Measurements from ENCODE around the gene SCYGR1.
"Not testable (repeated sequence)": the region's sequence is repeated elsewhere in the genome, so short reads cannot be mapped to it uniquely, and the experiment has no call there.

The SCYGR1 gene

DNA sequence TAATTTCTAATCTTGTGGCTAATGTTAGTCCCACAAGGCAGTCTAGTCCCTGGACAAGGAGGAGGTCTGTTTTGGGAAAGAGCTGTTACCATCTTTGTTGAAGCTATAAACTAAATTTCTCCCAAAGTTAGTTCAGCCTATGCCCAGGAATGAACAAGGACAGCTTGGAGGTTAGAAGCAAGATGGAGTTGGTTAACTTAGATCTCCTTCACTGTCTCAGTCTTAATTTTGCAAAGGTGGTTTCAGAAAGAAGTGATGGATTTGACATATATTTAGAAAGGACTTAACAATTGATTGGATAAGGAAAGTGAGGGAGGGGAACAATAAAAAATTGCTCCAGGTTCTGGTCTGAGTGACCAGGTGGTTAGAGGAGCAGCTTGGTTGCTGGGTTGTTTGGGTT, 14.6 kb upstream of the SCYGR1 start:
- DNase-seq, result no peak

DNA sequence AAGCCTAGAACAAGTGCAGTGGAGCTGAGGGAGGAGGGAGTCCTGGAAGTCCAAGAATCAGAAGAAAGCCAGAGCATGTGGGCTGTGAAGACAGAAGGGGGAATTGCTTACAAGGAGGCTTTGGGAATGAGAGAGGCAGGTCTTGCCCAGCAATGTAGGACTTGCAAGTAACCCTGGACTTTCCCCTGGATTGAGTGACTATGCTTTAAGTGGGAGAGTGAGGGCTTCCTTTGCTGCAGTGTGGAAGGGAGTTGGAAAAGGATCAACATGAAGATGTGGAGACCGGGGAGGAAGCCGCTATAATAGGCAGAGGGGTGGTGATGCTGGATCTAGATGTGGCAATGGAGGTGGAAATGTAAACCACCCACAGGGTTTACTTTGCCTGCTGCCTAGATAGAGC, 13.8 kb upstream of the SCYGR1 start:
- no peak for DNase-seq

- no peak for DNase-seq
Observed at GRCh38 chr2:227398684-227399670, 11.2 kb upstream of the SCYGR1 start.

DNA sequence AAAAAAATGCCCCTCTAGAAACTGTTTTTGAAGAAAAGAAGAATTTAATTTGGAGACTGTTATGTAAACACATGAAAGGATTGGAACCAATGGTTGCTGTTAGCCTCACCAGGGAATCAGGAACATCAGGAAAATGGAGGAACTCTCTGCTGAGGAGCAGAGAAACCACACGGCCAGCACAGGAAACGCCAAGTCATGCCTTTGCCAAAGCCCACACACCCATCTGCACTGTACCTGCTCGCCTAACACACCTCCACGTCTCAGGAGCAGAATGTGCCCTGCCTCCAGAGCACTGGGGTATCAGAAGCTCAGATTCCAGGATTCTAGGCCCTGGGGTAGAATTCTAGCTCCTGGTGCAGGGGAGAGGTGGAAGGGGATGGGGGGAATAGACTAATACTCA, 9.8 kb upstream of the SCYGR1 start:
- no peak for DNase-seq

- no peak for DNase-seq
Observed at GRCh38 chr2:227395556-227395955, 7.8 kb upstream of the SCYGR1 start.

DNA sequence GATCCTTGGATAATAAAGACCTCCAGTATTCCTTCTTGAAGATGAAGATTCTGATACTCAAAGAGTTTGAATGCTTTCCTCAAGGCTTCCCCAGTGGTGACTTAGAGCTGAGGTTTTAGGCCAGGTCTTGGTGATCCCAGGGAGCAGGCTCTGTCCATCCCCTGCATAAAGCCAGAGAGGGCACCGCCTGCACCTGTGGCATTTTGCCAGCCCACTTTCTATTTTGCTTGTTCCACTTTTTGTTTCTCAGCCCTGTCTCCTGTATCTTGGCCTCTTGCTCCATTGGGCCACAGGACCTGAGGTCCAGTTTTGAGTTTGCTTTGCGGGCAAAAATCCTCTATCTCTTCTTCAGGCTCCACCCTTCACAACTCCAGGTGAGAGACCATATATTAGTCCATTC, 6.7 kb upstream of the SCYGR1 start:
- DNase-seq, result no peak

- DNase-seq, result no peak
Observed at GRCh38 chr2:227390468-227391256, 2.9 kb upstream of the SCYGR1 start.

DNA sequence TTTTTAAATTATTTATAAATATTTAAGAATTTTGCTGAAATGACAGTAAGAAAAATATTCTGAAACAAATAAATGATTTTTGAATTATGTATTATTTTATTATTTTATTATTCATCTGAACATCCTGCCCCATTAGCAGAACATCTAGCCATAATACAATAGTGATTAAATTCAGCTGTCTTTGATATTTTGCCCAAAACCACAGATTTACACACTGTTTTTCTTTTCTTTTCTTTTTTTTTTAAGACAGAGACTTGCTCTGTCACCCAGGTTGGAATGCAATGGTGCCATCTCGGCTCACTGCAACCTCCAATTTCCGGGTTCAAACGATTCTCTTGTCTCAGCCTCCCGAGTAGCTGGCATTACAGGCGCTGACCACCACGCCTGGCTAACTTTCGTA, 1.9 kb upstream of the SCYGR1 start:
- DNase-seq, result no peak

DNA sequence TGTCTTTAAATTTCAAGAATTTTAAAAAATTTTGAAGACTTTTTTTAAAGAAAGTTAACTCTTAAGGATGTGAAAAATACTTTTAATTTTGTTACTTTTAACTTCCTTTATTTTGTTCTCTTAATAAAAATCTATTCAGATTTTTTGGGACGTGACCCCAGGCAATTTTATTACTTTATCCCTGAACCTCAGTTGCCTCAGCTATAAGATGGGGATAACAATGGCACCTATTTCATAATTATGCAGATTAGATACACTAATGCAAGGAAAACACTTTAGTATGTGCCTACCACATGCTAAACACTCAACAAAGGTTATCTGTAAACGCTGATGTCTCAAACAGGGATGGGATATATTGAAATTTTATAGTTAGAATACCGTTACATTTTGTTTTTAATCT, 1.5 kb upstream of the SCYGR1 start:
- no peak for DNase-seq

DNA sequence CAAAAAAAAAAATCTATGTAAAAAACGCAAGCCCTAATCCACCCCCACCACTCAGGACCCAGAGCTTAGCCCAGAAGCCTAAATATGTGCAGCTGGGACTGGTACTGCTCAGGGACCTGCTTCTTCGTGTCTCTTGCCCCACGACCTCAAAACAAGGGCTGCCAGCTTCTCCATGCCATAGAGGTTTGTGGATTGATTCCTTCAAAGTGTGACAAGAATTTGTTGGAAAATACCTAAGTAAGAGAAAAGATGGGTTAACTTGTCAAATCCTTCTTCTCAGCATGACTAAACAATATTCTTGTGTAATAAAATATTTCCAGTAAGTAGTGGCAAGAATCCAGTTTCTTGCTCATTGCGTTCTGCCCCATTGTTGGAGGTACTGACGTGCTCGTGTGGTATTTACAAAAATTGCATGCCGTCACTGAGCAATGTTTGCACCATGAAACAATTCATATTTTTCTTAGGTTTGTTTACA, 825 bp upstream of the SCYGR1 start:
- DNase-seq, result no peak

DNA sequence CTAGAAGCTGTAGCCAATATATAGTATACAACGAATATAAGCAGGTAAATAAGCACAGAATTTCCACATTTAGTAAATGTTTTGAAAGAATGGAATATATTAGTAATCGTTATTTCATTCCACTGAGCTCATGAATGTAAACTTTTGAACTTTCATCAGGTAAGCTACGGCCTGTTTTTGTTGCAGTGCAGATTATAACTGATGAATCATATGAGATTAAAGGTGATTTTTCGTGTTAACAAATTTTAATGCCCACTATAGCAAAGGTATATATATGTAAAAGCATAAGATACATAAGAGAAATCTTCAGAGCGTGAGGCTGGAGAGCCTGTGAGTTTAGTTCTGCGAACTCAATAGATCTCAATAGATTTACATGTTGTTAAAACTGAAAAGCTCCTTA, 1.1 kb downstream of the SCYGR1 start:
- DNase-seq, result no peak

DNA sequence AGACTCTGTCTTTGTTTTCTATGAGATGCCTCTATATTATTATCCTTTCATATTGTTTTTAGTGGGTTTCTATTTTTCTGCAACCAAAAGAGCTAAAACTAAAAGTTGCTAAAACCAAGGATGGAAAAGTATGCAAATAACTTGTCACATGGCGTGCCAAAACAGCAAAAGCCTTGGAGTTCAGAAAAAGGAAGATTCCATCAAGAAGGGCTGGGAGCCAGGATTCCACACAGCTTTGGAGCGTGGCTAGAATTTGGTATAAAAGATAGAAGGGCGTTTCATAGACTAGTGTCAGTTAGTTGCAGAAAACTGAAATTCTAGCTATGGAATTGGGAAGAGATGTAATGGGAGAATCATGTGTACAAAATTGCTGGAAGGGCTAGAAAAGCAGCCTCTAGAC, 4.1 kb downstream of the SCYGR1 start:
- DNase-seq, result no peak

DNA sequence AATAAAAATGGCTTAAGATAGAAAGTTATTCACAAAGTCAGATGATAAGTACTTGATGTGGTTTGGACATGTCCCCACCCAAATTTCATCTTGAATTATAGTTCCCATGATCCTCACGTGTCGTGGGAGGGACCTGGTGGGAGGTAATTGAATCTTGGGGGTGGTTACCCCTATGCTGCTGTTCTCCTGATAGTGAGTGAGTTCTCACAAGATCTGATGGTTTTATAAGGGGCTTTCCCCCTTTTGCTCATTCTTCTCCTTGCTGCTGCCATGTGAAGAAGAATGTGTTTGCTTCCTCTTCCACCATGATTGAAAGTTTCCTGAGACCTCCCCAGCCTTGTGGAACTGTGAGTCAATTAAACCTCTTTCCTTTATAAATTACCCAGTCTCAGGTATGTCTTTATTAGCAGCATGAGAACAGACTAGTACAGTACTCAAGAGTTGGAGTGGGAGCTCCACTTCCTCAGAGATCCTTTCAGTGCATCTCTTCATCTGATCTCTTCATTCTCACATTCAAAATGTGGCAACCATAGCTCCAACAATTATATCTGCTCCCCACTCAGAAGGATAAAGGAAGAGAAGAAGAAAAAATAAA, 5.4 kb downstream of the SCYGR1 start:
- DNase-seq, result not testable (repeated sequence)

GRCh38 chr2:227379095-227379494, 8.7 kb downstream of the SCYGR1 start, which contains the start of gene TM4SF20:
TSS of gene TM4SF20 (minus strand) at chr2:227379306. CDS start at chr2:227379268, 38 bp downstream.
- DNase-seq, result no peak

GRCh38 chr2:227378371-227378782, 9.4 kb downstream of the SCYGR1 start:
- DNase-seq, result no peak

DNA sequence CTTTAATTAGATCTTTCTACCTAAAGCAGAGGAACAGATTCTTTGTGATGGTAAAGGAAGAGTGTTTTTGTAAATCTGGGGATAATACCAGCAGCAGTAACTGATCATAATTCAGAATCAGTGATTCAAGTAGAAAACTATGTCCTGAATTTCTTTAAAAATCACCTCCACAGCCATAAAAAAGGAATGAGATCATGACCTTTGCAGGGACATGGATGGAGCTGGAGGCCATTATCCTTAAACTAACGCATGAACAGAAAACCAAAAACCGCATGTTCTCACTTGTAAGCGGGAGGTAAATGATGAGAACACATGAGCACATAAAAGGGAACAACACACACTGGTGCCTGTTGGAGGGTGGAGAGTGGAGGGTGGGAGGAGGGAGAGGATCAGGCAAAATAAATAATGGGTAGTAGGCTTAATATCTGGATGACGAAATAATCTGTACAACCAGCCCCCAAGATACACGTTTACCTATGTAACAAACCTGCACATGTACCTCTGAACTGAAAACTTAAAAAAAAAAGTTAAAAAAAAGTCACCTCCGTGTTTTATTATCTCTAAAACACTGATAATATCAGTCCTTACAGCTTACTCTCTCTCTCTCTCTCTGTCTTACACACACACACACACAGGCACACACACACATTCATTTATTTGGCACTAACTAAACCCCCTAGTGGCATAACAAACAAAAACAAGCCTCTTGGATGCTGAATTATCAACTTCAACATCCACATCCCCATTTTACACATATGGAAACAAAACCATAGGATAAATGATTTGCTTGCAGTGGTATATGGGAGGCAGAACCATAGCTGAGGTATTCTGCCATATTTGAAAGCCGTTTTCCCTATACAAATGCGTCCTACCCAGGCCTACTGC, 10.0 kb downstream of the SCYGR1 start:
- DNase-seq, result no peak

DNA sequence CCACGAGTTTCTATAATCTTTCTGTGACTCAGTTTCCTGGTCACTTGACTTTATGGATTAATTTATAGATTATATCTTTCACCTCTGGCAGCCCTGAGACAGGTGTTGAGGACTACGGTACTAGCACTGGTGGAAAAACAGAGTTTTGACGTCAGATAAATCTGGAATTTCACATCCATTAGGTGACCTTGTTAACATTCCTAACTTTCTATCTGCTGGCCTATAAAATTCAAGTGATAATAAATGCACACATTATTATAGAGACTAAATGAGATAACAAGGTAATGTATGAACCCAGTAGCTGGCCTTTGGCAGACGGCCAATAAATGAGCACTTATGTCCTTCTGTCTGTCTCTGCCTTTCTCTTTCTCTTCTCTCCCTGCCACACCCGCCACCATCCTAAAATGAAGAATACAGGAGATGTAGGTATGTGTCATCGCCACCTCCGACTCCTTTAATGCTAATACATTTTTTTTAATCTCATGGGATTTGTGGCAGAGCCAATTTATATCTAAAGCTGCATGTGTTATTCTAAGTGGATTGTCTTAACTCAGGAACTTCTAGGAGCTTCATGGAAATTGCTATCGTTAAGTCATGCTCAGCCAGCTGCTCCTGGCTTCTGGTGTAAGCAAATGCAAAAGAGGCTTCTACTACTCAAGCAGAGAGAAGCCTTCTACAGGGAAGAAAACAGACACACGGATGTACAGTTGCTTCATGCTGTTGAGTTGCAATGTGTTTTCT, 10.9 kb downstream of the SCYGR1 start:
- no peak for DNase-seq

GRCh38 chr2:227374158-227374557, 13.6 kb downstream of the SCYGR1 start:
- no peak for DNase-seq

DNA sequence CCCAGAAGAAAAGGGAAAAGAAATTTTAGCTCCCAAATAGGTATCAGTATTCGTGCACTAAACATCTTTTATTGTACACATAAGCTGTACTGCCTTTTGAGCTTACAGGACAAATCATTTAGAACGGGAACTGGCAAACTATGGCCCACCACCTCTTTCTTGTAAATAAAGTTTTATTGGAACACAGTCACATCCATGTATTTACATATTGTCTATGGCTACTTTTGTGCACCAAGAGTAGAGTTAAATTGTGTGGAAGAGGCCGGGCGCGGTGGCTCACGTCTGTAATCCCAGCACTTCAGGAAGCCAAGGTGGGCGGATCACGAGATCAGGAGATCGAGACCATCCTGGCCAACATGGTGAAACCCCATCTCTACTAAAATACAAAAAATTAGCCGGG, 14.4 kb downstream of the SCYGR1 start:
- DNase-seq, result no peak

DNA sequence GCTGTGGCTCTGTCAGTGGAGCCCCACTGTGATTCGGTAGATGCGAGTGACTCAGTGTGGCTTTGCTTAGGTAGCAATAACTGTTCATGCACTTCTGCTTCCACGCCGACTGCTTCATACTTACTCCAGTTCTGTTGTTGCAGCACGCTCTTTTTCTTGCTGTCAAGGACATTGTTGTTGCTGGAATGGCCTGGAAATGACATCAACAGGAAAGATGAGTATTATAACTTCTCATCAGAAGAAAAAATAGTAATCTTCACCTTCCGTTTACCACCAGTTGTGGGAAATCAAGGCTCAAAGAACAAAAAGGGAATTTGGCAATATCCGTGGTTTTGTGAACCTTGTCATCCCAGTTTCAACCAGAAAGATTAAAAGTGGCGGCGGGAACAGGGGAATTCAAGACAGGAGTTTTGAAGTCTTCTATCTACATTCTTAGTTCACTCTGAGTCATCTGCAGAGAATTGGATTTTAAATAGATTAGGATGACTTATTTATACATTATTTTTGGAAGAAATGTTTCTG, 16.9 kb downstream of the SCYGR1 start:
- no peak for DNase-seq

- DNase-seq, result no peak
Observed at GRCh38 chr2:227370092-227370491, 17.7 kb downstream of the SCYGR1 start.

Measured in activated CD4-positive, CD25-positive, alpha-beta regulatory T cell (primary cell).